ENCODE measurements around the gene CA10. TPM values are rescaled to one million over a fixed set of nuclear protein-coding genes. Genes with fewer than 3 reads are reported as not detected.

Gene CA10
- total RNA-seq, 2 experiments from 2014 or later, result not detected

- Mint-ChIP-seq H3K27me3 (peaks cover 31% of the 10 kb centered on the region), H3K4me1 (no peaks in the 10 kb centered on the region), H3K27ac (no peak overlapping the region), H3K9me3 (no peaks in the 10 kb centered on the region), H3K4me3 (no peak overlapping the region), H3K36me3 (no peaks in the 10 kb centered on the region)
- DNase-seq, result no peak
These were observed 511.4 kb downstream of the CA10 start for GRCh38 chr17:51647067-51647466.

DNA sequence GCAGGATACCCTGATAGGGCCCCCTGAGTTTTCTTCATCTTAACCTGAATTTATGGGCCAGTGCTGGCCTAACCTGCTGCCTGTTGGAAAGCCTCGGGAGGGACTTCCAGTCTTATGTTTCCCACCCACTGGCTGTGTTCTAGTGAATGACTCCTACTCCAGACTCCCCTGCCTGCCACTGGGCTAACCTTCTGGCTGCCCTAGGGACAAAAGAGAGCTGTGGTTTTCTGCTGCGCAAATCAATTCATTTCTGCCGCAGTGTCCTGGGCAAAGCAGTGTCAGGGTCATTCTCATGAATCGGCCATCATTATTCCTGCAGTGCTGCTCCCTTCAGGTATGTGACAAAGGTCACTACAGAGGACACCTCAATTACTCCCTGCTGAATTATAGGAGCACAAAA, 512.0 kb downstream of the CA10 start:
- Mint-ChIP-seq H3K27me3 (peaks cover 37% of the 10 kb centered on the region), H3K4me3 (no peak overlapping the region), H3K27ac (no peak overlapping the region), H3K9me3 (no peaks in the 10 kb centered on the region), H3K4me1 (no peaks in the 10 kb centered on the region), H3K36me3 (no peaks in the 10 kb centered on the region)
- DNase-seq, result no peak

- Mint-ChIP-seq H3K4me1 (no peaks in the 10 kb centered on the region), H3K9me3 (no peaks in the 10 kb centered on the region), H3K27ac (no peak overlapping the region), H3K36me3 (no peaks in the 10 kb centered on the region), H3K27me3 (peaks cover 29% of the 10 kb centered on the region), H3K4me3 (no peak overlapping the region)
- DNase-seq, result no peak
These were observed 513.5 kb downstream of the CA10 start for GRCh38 chr17:51645056-51645455.

DNA sequence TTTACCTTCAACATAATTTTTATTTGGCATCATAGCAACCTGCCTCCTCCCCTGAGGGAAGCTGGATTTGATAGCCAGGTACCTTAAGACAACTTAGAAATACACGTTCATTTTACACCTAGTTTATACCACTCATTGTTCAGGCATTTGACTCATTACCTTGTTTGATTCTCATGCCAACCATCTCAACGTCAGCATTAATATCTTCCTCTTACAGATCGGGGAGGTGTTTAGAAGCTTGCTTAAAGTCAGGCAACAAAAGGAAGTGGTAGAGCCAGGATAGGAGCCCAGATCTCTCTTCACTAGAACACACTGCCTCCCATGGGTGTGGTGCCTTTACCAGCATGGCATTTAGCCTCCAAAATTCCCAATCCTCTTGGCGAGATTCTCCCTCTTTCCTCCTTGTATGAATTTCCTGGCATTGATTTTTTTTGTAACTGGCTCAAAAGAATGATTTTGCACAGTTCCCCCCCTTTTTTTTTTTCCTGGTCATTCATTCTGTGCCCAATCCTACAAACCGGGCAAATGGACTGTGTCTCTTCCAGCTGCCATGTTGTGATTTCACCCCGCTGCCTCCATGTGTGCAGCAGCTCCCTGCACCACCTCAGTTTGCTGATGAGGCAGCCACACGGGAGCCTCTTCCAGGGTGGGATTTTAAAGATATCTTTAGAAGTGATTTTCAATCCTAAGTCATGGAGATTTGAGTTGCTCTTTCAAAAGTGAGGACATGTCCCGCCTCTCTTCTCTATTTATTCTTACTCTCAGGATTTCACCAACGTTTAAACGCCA, 514.6 kb downstream of the CA10 start:
- no peak overlapping the region for H3K27ac Mint-ChIP-seq
- H3K27me3 Mint-ChIP-seq, result peaks cover 33% of the 10 kb centered on the region
- no peak overlapping the region for H3K4me3 Mint-ChIP-seq
- H3K4me1 Mint-ChIP-seq, result no peaks in the 10 kb centered on the region
- no peak for DNase-seq
- H3K36me3 Mint-ChIP-seq, result no peaks in the 10 kb centered on the region
- H3K9me3 Mint-ChIP-seq, result no peaks in the 10 kb centered on the region

DNA sequence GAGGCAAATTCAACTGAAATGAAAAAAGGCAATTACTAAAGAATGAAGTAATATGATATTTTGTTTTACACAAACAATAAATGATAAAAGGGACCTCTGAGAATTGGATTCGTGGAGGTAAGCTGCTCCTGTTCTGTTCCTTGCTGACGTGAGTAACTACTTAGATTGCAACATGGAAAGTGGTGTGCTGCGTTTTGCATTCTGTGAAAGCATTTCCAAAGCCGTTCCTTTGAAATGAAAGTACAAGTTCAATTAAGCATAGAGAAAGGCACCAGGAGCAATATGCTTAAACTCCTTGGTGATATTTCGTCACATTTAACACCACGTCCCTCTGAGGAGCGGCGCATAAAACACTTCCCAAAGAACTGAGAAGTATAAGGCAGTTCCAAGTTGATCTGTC, 516.5 kb downstream of the CA10 start:
- no peaks in the 10 kb centered on the region for H3K9me3 Mint-ChIP-seq

DNA sequence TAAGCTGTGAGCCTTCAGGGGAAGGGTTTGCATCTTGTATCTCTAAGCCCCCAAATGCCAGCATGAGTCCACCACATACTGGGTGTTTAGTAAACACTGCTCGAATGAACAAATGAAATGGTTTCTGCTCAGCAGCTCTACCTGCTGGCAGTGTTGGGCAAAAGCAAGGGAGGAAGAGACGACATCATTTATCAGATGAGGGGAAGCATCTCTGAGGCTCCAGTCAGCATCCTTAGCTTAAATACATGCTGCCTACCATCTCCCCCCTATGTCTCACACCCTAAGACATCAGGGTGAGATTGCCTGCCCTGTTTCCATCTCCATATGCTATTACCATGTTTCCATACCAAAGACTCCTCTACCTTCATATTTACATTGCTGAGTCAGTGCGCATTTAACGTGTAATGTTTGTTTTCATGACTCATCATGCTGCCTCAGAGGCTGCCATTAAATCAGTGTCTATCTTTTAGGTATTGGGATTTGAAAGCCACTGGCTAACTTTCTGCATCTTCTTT, 518.3 kb downstream of the CA10 start:
- no peak overlapping the region for H3K27ac Mint-ChIP-seq
- peaks cover 37% of the 10 kb centered on the region for H3K27me3 Mint-ChIP-seq
- no peaks in the 10 kb centered on the region for H3K9me3 Mint-ChIP-seq
- H3K4me1 Mint-ChIP-seq, result no peaks in the 10 kb centered on the region
- no peaks in the 10 kb centered on the region for H3K36me3 Mint-ChIP-seq
- DNase-seq, result peak; percentile 4
- H3K4me3 Mint-ChIP-seq, result no peak overlapping the region

More for the DNA sequence above, 516.5 kb downstream of the CA10 start:
- H3K36me3 Mint-ChIP-seq, result no peaks in the 10 kb centered on the region
- no peak overlapping the region for H3K4me3 Mint-ChIP-seq
- no peak overlapping the region for H3K27ac Mint-ChIP-seq
- H3K4me1 Mint-ChIP-seq, result no peaks in the 10 kb centered on the region
- peaks cover 41% of the 10 kb centered on the region for H3K27me3 Mint-ChIP-seq
- no peak for DNase-seq

DNA sequence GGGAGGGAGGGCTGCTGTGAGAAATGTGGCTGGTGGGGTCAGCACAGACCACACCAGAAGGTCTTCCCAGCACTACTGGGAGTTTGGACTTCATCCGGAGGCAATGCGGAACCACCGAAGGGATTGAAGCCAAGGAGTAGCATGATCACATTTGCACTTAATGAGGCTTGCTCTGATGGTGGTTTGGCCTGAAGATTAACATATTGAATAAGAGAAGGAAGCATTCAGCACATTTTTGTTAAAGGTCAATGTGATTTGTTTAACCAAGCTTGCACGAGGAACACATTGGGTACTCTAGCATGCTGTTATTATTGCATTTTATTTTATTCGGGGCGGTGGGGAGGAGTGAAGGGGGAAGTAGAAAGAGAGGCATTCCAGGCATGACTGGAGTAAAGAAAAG, 519.5 kb downstream of the CA10 start:
- DNase-seq, result no peak
- Mint-ChIP-seq H3K36me3 (no peaks in the 10 kb centered on the region), H3K4me1 (no peaks in the 10 kb centered on the region), H3K4me3 (no peak overlapping the region), H3K27me3 (peaks cover 26% of the 10 kb centered on the region), H3K27ac (no peak overlapping the region), H3K9me3 (no peaks in the 10 kb centered on the region)

DNA sequence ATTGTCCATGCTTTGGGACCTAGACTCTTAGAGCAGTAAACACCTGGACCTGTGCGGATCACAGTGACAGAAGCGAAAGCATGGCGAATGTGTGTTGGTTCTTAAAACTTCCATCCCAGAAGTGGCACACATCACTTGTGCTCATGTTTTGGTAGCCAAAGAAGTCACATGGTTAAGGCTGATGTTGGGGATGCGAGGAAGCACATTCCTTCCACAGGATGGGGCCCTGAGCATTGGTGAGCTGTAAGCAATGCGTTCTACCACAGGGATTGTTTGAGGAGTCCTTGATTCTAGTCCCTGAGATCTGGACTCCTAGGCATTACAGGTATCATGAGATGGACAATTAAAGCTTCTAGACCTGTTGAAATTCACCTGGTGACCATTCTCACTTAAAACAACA, 522.2 kb downstream of the CA10 start:
- no peaks in the 10 kb centered on the region for H3K36me3 Mint-ChIP-seq
- no peak for DNase-seq
- no peaks in the 10 kb centered on the region for H3K4me1 Mint-ChIP-seq
- H3K4me3 Mint-ChIP-seq, result no peak overlapping the region
- peaks cover 14% of the 10 kb centered on the region for H3K27me3 Mint-ChIP-seq
- no peak overlapping the region for H3K27ac Mint-ChIP-seq
- H3K9me3 Mint-ChIP-seq, result no peaks in the 10 kb centered on the region

DNA sequence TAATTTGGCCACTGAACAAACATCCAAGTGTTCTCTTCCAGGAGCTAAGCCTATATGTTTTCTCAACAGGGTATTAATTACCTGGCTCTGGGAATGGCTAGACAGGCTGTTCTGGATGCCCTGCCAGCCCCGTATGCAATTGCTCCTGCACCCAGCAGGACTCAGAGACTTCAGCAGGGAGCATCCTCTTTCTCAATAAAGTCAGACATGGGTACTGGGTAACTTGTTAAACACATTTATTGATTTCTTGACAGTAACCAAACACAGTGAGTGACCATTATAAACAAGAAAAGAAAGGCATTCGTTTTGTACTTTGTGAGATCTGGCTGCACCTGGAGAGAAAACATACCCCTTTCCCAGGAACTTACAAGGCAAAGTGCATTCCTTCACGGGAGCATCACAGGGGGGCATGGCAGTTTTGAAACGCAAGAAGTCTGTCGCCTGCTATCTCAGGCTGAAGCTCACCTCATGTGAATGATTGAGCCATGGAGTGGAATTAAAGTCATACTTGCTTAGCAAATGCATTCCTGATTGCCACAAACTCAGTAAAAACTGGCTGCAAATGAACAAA, 528.3 kb downstream of the CA10 start:
- H3K27ac Mint-ChIP-seq, result no peak overlapping the region
- no peak for DNase-seq
- no peaks in the 10 kb centered on the region for H3K9me3 Mint-ChIP-seq
- H3K36me3 Mint-ChIP-seq, result no peaks in the 10 kb centered on the region
- H3K4me1 Mint-ChIP-seq, result no peaks in the 10 kb centered on the region
- H3K4me3 Mint-ChIP-seq, result no peak overlapping the region
- H3K27me3 Mint-ChIP-seq, result no peaks in the 10 kb centered on the region

DNA sequence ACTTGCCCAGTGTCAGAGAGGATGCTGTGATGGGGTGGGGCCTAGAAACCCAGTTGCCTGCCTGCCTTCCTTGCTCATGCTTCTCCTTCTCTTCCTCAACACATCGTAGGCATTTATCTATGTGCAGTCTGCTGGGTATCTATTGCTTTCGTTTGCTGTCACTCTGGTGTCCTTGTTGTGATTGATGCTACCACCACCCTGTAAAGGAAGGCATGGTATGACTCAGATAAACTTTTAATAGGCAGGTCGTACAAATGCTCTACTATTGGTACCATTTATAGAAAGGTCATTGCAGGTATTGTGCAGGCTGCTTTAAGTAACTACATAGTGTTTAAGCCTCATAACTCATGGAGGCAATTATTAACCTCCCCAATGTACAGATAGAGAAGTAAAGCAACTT, 529.3 kb downstream of the CA10 start:
- H3K9me3 Mint-ChIP-seq, result no peaks in the 10 kb centered on the region
- no peak overlapping the region for H3K4me3 Mint-ChIP-seq
- H3K4me1 Mint-ChIP-seq, result no peaks in the 10 kb centered on the region
- DNase-seq, result no peak
- H3K36me3 Mint-ChIP-seq, result no peaks in the 10 kb centered on the region
- H3K27ac Mint-ChIP-seq, result no peak overlapping the region
- no peaks in the 10 kb centered on the region for H3K27me3 Mint-ChIP-seq

DNA sequence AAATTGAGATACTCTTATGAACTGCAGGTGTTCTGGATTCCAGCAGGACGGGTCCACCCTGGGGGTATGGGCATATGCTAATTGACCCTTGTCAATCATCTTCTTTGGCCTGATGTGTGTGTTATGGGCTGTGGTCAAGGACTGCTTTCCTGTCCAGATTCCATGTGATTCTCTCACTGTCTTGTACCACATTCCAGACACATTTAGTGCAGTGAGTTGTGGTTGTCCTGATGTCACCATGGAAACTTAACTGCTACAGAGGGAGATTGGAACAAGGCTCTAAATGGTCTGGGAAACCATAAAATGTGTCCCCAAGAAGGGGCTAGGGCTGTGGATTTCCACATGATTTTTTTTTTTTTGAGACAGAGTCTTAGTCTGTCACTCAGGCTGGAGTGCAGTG, 530.7 kb downstream of the CA10 start:
- H3K27me3 Mint-ChIP-seq, result no peaks in the 10 kb centered on the region
- no peaks in the 10 kb centered on the region for H3K4me1 Mint-ChIP-seq
- no peaks in the 10 kb centered on the region for H3K9me3 Mint-ChIP-seq
- H3K4me3 Mint-ChIP-seq, result no peak overlapping the region
- H3K27ac Mint-ChIP-seq, result no peak overlapping the region
- DNase-seq, result no peak
- H3K36me3 Mint-ChIP-seq, result no peaks in the 10 kb centered on the region

DNA sequence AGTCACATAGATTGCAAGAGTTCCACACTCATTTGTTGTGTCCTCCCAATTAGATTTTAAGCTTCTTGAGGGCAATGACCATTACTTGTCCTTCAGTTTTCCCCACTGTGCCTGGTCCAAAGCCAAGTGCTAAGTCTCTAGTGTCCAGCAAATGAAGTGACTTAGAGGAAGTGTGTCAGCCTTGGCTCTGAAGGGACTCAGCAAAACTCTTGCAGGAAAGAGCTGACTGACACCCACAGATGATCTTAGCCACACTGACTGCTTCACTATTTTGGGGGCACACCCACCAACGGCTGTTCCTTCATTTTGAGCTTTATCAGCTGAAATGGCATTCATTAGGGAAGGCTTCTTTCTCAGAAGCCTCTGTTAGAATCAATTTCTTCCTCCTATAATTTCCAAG, 540.0 kb downstream of the CA10 start:
- Mint-ChIP-seq H3K27me3 (peaks cover 29% of the 10 kb centered on the region), H3K9me3 (no peaks in the 10 kb centered on the region), H3K4me1 (no peaks in the 10 kb centered on the region), H3K4me3 (no peak overlapping the region), H3K36me3 (no peaks in the 10 kb centered on the region), H3K27ac (no peak overlapping the region)
- no peak for DNase-seq

GRCh38 chr17:51617986-51618385, 540.5 kb downstream of the CA10 start:
- DNase-seq, result no peak
- no peaks in the 10 kb centered on the region for H3K9me3 Mint-ChIP-seq
- H3K36me3 Mint-ChIP-seq, result no peaks in the 10 kb centered on the region
- no peak overlapping the region for H3K4me3 Mint-ChIP-seq
- no peaks in the 10 kb centered on the region for H3K4me1 Mint-ChIP-seq
- H3K27ac Mint-ChIP-seq, result no peak overlapping the region
- H3K27me3 Mint-ChIP-seq, result peaks cover 29% of the 10 kb centered on the region

- DNase-seq, result no peak
- Mint-ChIP-seq H3K27me3 (peaks cover 7% of the 10 kb centered on the region), H3K36me3 (no peaks in the 10 kb centered on the region), H3K9me3 (no peaks in the 10 kb centered on the region), H3K4me3 (no peak overlapping the region), H3K27ac (no peak overlapping the region), H3K4me1 (no peaks in the 10 kb centered on the region)
These were observed 545.3 kb downstream of the CA10 start for GRCh38 chr17:51613255-51613654.

- no peaks in the 10 kb centered on the region for H3K4me1 Mint-ChIP-seq
- no peak overlapping the region for H3K27ac Mint-ChIP-seq
- peaks cover 1% of the 10 kb centered on the region for H3K27me3 Mint-ChIP-seq
- DNase-seq, result no peak
- no peaks in the 10 kb centered on the region for H3K9me3 Mint-ChIP-seq
- no peaks in the 10 kb centered on the region for H3K36me3 Mint-ChIP-seq
- no peak overlapping the region for H3K4me3 Mint-ChIP-seq
These were observed 545.8 kb downstream of the CA10 start for GRCh38 chr17:51612692-51613091.

GRCh38 chr17:51611585-51611984, 546.9 kb downstream of the CA10 start:
- Mint-ChIP-seq H3K27ac (no peak overlapping the region), H3K9me3 (no peaks in the 10 kb centered on the region), H3K27me3 (no peaks in the 10 kb centered on the region), H3K4me3 (no peak overlapping the region), H3K36me3 (no peaks in the 10 kb centered on the region), H3K4me1 (no peaks in the 10 kb centered on the region)
- DNase-seq, result no peak
